MCF 10A (cell line): ENCODE measurements around the gene KIAA0825. TPM values are rescaled to one million over a fixed set of nuclear protein-coding genes. Genes with fewer than 3 reads are reported as not detected.

ENCODE experiments used
- BruUV-seq: library from RNA; stranded (reverse); fragments of 400-500 nt; replicated peaks from 2 replicates; lab custom pipeline; 2021; lab: Mats Ljungman, UMichigan
- CTCF ChIA-PET: fragments of 300-600 bp; sonication (Branson Sonifier 250); formaldehyde crosslinking; extraction: SDS; loops from one replicate; lab custom pipeline; 2021; ENCODE audit warnings: antibody characterized with exemption, inconsistent platforms; lab: Yijun Ruan, JAX
- POLR2A ChIA-PET: fragments of 300-600, 350-650 bp; sonication (Branson Sonifier 250); formaldehyde crosslinking; extraction: SDS; loops from one replicate; lab custom pipeline; 2020; ENCODE audit warnings: antibody characterized with exemption, inconsistent platforms; lab: Yijun Ruan, JAX
- DNase-seq: peaks from one replicate; pipeline ENCODE4 v3.0.0-alpha.2; 2018; ENCODE audit not compliant: unreplicated experiment
- H3K27ac Mint-ChIP-seq: one replicate; pipeline ENCODE4 v1.8.0; 2022; ENCODE audit warnings: mild to moderate bottlenecking, low read depth, mixed read lengths; ENCODE audit not compliant: unreplicated experiment
- H3K27me3 Mint-ChIP-seq: one replicate; pipeline ENCODE4 v1.8.0; 2022; ENCODE audit warnings: mixed read lengths; ENCODE audit not compliant: insufficient read depth, unreplicated experiment
- H3K36me3 Mint-ChIP-seq: one replicate; pipeline ENCODE4 v1.8.0; 2022; ENCODE audit warnings: mild to moderate bottlenecking, moderate library complexity, mixed read lengths; ENCODE audit not compliant: insufficient read depth, unreplicated experiment
- H3K4me1 Mint-ChIP-seq: one replicate; pipeline ENCODE4 v1.8.0; 2022; ENCODE audit warnings: mixed read lengths; ENCODE audit not compliant: insufficient read depth, unreplicated experiment
- H3K4me3 Mint-ChIP-seq: one replicate; pipeline ENCODE4 v1.8.0; 2022; ENCODE audit warnings: mild to moderate bottlenecking, moderate library complexity, mixed read lengths; ENCODE audit not compliant: unreplicated experiment
- H3K9me3 Mint-ChIP-seq: one replicate; pipeline ENCODE4 v1.8.0; 2022; ENCODE audit warnings: mixed read lengths; ENCODE audit not compliant: unreplicated experiment
- CTCF ChIP-seq: fragments of 200-600 bp; IDR thresholded peaks from one replicate; pipeline ENCODE4 v1.8.0; 2022; ENCODE audit warnings: antibody characterized with exemption, mild to moderate bottlenecking; ENCODE audit not compliant: unreplicated experiment
- intact Hi-C: fragments of 100-400 bp; cut with micrococcal nuclease; formaldehyde crosslinking; loops from 2 replicates; pipeline ENCODE4 v1.14.1; 2022
- total RNA-seq: library from RNA; stranded (reverse); gene quantifications from 2 replicates; pipeline ENCODE4 v1.2.3, GENCODE V29; 2022

The KIAA0825 gene
- total RNA-seq, 1 experiment from 2014 or later, result 2.1 TPM

GRCh38 chr5:94473936-94474335 is 144.5 kb downstream of the KIAA0825 start:
- intact Hi-C loops, result no loop called here
- ChIA-PET POLR2A (no interaction called here), CTCF (interaction anchor here (0.6 kb wide), 1 partner anchor 48 kb away, joined by 4 read pairs; no protein-coding TSS in a partner anchor)
- no peak overlapping the region for H3K27ac Mint-ChIP-seq
- no peaks in the 10 kb centered on the region for H3K4me1 Mint-ChIP-seq
- H3K9me3 Mint-ChIP-seq, result no peaks in the 10 kb centered on the region
- peaks cover 6% of the 10 kb centered on the region for H3K36me3 Mint-ChIP-seq
- no TSS peak for BruUV-seq
- DNase-seq, result no peak
- H3K4me3 Mint-ChIP-seq, result no peak overlapping the region
- no peak for TF ChIP-seq CTCF
- no peaks in the 10 kb centered on the region for H3K27me3 Mint-ChIP-seq

GRCh38 chr5:94471521-94471920 is 146.9 kb downstream of the KIAA0825 start:
- DNase-seq, result no peak
- no peaks in the 10 kb centered on the region for H3K27me3 Mint-ChIP-seq
- peaks cover 6% of the 10 kb centered on the region for H3K36me3 Mint-ChIP-seq
- no peaks in the 10 kb centered on the region for H3K9me3 Mint-ChIP-seq
- H3K4me3 Mint-ChIP-seq, result no peak overlapping the region
- no peak for TF ChIP-seq CTCF
- H3K4me1 Mint-ChIP-seq, result no peaks in the 10 kb centered on the region
- BruUV-seq, result no TSS peak
- CTCF ChIA-PET, result no interaction called here
- POLR2A ChIA-PET, result no interaction called here
- intact Hi-C loops, result no loop called here
- H3K27ac Mint-ChIP-seq, result no peak overlapping the region

- BruUV-seq, result no TSS peak
- no peak for DNase-seq
- no peaks in the 10 kb centered on the region for H3K27me3 Mint-ChIP-seq
Observed at GRCh38 chr5:94470802-94471201, 147.6 kb downstream of the KIAA0825 start.

GRCh38 chr5:94469894-94470329 is 148.5 kb downstream of the KIAA0825 start:
- no peaks in the 10 kb centered on the region for H3K9me3 Mint-ChIP-seq
- no peak overlapping the region for H3K27ac Mint-ChIP-seq
- intact Hi-C loops, result no loop called here
- TF ChIP-seq CTCF, result no peak
- H3K4me3 Mint-ChIP-seq, result no peak overlapping the region
- peaks cover 6% of the 10 kb centered on the region for H3K36me3 Mint-ChIP-seq
- CTCF ChIA-PET, result interaction anchor here (0.6 kb wide), 1 partner anchor 29 kb away, joined by 5 read pairs; no protein-coding TSS in a partner anchor
- no TSS peak for BruUV-seq
- DNase-seq, result no peak
- H3K27me3 Mint-ChIP-seq, result no peaks in the 10 kb centered on the region
- no peaks in the 10 kb centered on the region for H3K4me1 Mint-ChIP-seq
- POLR2A ChIA-PET, result interaction anchor here (1.4 kb wide), 1 partner anchor 9 kb away, joined by 3 read pairs; no protein-coding TSS in a partner anchor

More at GRCh38 chr5:94470802-94471201, 147.6 kb downstream of the KIAA0825 start:
- H3K4me1 Mint-ChIP-seq, result no peaks in the 10 kb centered on the region
- ChIA-PET CTCF (no interaction called here), POLR2A (no interaction called here)
- TF ChIP-seq CTCF, result no peak
- intact Hi-C loops, result no loop called here
- peaks cover 6% of the 10 kb centered on the region for H3K36me3 Mint-ChIP-seq
- no peak overlapping the region for H3K27ac Mint-ChIP-seq
- no peaks in the 10 kb centered on the region for H3K9me3 Mint-ChIP-seq
- no peak overlapping the region for H3K4me3 Mint-ChIP-seq
